GM18858 (cell line): ENCODE results near the gene DERA.
"Not testable (repeated sequence)": the region's sequence is repeated elsewhere in the genome, so short reads cannot be mapped to it uniquely, and the experiment has no call there.

ENCODE experiments used
- ATAC-seq: cut with Tn5 transposase; IDR thresholded peaks from one replicate; pipeline ENCODE4 v1.9.1; 2021; ENCODE audit not compliant: unreplicated experiment

The DERA gene

GRCh38 chr12:15899282-15899870 is 11.8 kb upstream of the DERA start:
- ATAC-seq: no peak

DNA sequence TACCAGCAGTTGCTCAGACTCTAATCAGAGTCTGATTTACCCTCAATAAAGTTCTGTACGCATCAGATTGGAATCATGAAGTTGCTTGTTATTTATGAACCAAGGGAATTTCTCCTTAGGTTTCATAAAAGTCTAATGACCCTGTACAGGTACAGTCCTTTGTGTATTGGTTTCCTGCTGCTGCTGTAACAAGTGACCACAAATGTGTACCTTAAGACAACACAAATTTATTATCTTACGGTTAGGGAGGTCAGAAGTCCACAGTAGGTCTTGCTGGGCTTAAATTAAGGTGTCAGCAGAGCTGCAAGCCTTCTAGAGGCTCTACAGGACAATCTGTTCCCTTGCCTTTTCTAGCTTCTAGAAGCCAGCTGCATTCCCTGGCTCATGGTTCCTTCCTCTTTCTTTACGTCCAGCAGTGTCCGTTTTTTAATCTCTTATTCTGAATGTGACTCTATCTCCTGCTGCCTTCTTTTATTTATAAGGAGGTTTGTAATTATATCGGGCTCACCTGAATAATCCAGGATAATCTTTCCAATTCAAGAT is 6.7 kb upstream of the DERA start:
- ATAC-seq: no peak

DNA sequence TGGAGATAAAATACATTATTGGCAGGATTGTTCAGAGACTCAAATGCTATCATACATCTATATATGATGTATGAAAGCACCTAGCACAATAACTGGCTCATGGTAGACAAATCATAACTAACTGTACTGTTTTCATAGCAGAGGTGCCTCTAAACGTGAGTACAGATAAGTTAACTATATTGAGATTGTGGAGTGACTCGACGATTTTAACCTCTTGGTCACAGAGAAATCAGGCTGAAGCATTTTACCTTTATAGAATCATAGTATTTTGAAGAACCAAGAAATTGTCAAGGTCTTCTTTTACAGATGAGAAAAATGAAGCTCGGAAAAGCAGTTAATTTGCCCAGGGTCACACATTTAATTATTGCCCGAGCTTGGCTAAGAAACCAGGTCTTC is 666 bp upstream of the DERA start:
- no peak for ATAC-seq

DNA sequence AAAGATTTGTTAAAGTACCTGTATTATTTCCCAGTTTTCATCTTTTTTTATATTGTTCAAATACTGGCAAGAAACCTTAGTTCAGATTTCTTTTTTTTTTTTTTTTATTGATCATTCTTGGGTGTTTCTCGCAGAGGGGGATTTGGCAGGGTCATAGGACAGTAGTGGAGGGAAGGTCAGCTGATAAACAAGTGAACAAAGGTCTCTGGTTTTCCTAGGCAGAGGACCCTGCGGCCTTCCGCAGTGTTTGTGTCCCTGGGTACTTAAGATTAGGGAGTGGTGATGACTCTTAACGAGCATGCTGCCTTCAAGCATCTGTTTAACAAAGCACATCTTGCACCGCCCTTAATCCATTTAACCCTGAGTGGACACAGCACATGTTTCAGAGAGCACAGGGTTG is 799 bp downstream of the DERA start:
- not testable (repeated sequence) for ATAC-seq

DNA sequence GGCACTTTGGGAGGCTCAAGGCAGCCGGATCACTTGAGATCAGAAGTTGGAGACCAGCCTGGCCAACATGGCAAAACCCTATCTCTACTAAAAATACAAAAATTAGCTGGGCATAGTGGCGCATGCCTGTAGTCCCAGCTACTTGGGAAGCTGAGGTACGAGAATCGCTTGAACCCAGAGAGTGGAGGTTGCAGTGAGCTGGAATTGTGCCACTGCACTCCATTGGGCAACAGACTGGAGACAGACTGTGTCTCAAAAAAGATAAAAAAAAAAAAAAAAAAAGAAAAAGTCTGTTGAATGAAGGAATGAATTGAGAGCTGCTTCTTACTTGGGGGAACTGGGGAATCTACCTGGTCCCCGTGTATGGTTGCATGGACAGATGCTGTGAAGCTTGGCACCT is 3.0 kb downstream of the DERA start:
- ATAC-seq: not testable (repeated sequence)

DNA sequence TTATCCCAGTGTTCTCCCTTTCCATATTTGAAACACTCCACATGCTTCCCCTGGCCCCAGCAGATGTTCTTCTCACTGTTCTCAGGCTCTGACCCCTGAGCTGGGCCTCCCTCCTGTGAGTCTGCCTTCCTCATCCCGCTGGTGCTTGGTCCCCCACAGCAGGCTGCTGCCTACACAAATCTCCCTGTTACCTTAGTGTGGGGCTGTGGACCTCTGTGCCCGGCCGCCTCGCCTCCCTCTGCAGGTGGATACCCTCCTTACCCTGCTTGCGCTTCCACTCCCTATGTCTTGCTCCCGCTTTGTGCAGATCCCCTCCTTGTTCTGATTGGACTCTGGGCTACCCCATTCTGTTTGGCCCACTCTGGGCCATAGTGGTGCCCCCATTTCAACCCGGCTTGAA is 6.9 kb downstream of the DERA start:
- no peak for ATAC-seq

- ATAC-seq: no peak
Measured at GRCh38 chr12:15919418-15919817, 8.3 kb downstream of the DERA start.

- no peak for ATAC-seq
Measured at GRCh38 chr12:15924956-15925355, 13.8 kb downstream of the DERA start.

DNA sequence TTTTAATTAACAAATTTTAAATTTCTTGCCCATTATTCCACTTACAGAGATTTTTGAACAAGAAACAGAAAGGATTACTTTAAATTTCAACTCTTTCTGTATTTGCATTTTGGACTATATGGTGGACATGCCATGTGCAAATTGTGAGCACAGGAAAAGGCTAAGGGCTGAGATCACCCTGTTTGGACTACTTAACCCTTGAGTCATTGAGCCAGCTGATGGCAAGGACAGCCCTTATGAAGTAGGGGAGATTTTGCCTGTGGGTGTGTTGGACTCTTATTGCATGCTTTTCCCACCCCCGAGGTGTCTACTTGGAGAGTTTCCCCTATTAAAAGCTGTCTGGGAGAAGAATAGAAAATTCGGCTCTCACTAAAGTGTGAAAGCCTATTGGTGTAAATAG is 17.2 kb downstream of the DERA start:
- no peak for ATAC-seq

DNA sequence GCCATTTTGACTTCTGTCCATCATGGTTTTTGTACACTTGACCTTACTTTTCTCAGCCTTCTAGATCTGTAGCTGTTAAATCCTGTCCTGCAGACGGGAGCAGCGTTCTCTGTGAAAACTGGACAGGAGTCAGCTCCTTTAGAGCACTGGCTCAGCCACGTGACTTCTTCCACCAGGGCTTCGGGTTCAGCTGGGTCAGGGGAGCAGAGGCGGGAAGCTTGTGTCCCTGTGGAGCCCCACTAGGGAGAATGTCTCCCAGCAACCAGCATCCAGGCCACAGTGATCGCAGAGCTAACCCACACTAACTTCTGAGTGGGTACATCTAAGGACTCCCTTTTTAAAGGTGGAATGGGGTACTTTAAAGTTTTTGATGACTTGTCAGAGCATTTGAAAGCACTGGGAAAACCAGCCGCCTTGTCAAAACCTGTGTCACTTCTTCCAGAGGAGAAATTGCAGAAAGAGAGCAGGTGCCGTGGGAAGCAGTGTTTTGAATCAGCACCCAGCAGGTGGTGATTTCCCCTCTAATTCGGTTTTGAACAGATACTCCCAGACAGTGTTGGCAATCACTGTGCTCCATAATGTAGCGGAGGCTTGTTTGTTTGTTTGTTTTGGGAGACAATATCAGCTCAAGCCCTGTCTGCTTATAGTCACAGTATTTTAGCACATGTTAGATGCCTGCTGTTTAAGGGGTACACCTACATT is 17.9 kb downstream of the DERA start:
- ATAC-seq: no peak

DNA sequence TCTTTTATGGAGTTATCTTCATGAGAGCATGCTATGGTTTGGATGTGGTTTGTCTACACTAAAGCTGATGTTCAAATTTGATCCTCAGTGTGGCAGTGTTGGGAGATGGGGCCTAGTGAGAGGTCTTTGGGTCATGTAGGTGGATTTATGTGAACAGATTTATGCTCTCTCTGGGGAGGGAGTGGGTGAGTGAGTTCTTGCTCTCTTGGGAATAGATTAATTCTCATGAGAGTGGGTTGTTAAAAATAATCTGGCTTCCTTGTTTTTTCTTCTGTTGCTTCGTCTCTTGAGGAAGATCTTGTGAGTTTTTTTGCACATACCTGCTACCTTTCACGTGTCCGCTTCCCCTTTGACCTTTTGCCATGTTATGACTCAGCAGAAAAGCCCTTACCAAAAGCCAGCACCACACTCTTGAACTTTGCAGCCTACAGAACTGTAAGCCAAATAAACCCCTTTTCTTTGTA is 20.5 kb downstream of the DERA start:
- peak; percentile 67 for ATAC-seq

DNA sequence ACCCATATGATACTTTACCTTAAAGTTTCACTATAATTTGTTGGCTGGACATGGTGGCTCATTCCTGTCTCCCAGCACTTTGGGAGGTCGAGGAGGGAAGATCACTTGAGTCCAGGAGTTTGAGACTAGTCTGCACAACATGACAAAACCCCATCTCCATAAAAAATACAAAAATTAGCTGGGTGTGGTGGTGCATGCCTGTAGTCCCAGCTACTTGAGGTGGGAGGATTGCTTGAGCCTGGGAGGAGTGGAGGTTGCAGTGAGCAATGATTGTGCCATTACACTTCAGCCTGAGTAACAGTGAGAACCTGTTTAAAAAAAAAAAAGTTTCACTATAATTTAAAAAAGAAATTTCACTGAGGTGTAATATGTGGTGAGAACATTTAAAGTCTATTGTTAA is 21.2 kb downstream of the DERA start:
- no peak for ATAC-seq

DNA sequence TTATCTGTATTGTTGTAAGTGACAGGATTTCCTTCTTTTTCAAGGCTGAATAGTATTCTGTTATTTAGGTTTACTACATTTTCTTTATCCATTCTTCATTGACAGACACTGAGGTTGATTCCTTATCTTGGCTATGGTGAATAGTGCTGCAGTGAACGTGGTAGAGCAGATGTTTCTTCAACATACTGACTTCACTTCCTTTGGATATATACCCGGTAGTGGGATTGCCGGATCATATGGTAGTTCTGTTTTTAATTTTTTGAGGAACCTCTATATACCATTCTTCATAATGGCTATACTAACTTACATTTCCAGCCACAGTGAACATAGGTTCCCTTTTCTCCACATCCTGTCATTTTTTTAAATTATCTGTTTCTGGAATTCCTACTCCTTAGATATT is 21.8 kb downstream of the DERA start:
- no peak for ATAC-seq

GRCh38 chr12:15933751-15934150 is 22.6 kb downstream of the DERA start:
- no peak for ATAC-seq

DNA sequence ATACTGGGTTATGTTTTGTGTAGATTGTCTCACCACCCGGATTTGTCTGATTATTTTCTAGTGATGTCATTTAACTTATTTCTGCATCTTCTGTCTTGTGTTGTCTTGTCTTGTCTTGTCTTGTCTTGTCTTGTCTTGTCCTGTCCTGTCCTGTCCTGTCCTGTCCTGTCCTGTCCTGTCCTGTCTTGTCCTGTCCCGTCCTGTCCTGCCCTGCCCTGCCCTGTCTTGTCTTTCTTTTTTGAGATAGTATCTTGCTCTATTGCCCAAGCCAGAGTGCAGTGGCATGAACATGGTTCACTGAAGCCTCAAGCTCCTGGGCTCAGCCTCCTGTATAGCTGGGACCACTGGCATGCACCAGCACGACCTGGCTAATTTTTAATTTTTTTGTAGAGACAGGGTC is 25.6 kb downstream of the DERA start:
- ATAC-seq: no peak

GRCh38 chr12:15937902-15938301 is 26.8 kb downstream of the DERA start:
- no peak for ATAC-seq

DNA sequence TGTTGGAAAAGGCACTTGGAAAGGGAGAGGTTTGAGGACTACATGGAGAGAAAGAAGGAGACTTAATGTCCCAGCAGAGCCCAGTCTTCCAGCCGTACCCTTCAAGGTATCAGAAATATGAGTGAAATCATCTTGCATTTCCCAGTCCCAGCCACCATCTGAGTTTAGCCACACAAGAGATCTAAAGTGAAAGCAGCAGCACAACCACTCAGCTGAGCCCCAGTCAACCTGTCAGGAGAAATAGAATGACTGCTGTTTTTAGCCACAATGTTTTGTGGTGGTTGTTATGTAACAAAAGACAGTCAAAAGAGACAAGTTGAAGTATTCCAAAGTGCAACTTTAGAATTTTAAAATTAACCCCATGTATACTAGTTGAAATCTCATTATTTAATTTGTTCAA is 28.0 kb downstream of the DERA start:
- ATAC-seq: no peak

GRCh38 chr12:15942475-15942874 is 31.3 kb downstream of the DERA start:
- no peak for ATAC-seq

DNA sequence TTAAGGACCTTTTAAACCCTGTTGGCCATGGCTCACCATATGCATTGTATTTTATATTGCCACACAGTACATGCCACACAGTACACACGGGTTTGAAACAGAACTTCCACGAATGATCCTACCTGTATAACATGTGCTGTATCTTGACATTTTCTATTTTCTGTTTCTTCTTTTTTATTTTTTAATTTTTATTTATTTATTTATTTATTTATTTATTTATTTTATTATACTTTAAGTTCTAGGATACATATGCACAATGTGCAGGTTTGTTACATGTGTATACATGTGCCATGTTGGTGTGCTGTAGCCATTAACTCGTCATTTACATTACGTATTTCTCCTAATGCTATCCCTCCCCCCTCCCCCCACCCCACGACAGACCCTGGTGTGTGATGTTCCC is 32.4 kb downstream of the DERA start:
- ATAC-seq: not testable (repeated sequence)

- ATAC-seq: not testable (repeated sequence)
Measured at GRCh38 chr12:15948461-15948860, 37.3 kb downstream of the DERA start.

DNA sequence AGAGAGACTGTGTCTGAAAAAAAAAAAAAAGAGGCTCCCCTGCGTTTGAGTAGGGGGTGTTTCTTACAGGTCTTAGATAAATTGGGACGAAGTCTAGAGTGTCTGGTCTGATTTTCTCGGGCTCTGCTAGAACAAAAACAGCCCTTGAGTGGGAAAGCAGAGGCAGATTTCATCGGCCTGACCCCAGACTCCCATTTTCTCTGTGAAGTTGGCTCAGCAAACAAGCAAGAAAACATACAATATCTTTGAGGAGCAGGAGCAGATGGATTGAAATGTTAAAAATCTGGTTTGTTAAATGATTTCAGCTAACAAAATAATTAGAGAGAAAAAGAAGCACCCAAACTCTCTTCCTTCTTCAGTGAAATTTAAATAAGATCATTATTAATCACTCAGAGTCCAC is 44.1 kb downstream of the DERA start:
- ATAC-seq: no peak

DNA sequence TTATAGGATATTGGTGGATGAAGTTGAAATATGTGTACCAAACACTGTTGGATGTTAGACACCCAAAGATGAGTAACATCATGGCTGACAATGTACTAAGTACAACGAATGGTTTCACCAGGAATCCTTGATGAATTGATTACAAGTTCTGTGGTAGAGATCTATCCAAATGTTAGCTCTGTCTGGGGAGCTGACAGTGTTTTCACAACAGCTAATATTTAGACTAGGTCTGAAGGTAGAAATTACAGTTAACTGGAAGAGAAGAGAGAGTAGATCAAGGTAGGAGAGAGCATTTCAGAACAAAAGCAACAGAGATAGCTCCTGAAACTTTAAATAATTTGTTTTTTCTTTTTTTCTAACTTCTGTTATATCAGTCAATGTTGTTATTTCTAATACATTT is 44.9 kb downstream of the DERA start:
- ATAC-seq: no peak
